ENCODE measurements around the gene PLEKHF1. TPM values are rescaled to one million over a fixed set of nuclear protein-coding genes. Genes with fewer than 3 reads are reported as not detected.

The PLEKHF1 gene
- total and polyA plus RNA-seq, 2 of the 8 experiments (the other 6 are each of a cell fraction or from before 2014, with no cell fraction given) = 11.1 to 18.4 TPM

DNA sequence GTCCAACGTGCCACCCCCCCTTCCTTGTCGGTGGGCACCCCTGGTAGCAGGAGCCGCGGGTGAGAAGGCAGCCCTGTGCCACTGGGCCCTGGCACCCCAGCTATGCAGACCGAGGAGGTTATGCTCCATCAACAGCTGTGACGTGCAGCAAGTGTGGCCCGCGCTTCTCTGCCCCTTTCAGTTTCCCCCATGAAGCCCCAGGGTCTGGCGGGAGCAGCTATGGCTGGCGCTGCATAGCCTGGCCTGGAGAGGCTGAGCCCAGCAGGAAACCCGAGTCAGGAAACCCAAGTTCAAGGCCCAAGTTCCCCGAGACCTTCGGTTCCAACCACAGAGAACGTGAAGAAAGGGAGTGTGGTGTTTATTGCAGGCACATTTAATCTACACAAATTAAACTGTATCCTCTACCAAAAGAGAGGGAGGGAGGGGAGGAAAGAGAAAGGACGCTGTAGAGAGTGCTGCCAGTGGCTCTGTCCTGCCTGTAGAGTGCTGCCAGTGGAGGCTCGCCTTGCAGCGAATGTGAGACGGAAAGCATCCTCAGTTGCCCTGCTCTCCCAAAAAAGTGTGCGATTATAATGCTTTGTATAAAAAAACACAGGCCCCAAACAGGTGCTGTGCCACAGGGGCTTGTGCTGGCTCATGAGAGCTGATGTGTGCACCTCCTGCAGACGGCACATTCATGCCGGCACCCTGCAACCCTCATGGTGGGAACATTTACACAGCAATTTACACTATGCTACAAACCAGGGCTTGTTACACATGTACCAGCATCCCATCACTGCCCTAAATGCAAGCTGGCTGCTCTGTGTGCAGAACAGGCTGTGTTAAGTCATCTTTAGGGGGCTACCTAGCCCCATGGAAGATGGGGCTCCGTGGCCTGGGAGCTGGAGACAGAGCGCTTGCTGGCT, 42.8 kb upstream of the PLEKHF1 start:
- Histone ChIP-seq H3K9ac (replicated peaks in 1 of 4; ENCODE audit: extremely low read depth in 1 of 4, low read depth in 3 of 4, low read length in 3 of 4) (no peak overlapping the region), H3K23me2 (ENCODE audit: low read depth, low read length) (no peaks in the 10 kb centered on the region), H3K56ac (replicated peaks; ENCODE audit: insufficient read length, low read depth, low read length) (no peak overlapping the region), H3K23ac (ENCODE audit: insufficient read length) (no peak overlapping the region), H2BK5ac (ENCODE audit: low read depth, low read length) (no peak overlapping the region), H3K4me2 (ENCODE audit: insufficient read depth in 1 of 2, low read depth in 2 of 2, low read length in 2 of 2) (no peak overlapping the region), H2BK12ac (ENCODE audit: low read depth, low read length) (no peak overlapping the region; the same call in 1 of the 2 replicates), H4K91ac (replicated peaks; ENCODE audit: insufficient read length, low read length) (no peak overlapping the region), H4K5ac (ENCODE audit: insufficient read length, low read depth, low read length) (no peak overlapping the region), H3K36me3 (ENCODE audit: control insufficient read depth in 2 of 4, insufficient read depth in 4 of 4, low read length in 3 of 4) (no peaks in the 10 kb centered on the region), H3K79me1 (ENCODE audit: low read depth, low read length) (no peaks in the 10 kb centered on the region), H3K27me3 (replicated peaks in 1 of 4; ENCODE audit: control insufficient read depth in 3 of 4, extremely low read depth in 1 of 4, insufficient read depth in 3 of 4, low read length in 3 of 4) (peaks cover 0 to 2% (median 0%) of the 10 kb centered on the region in 4 experiments; a peak in 2 of 7 replicates), H2AFZ (ENCODE audit: low read length) (0 out of 2 replicates have a peak overlapping the region, but pooled peaks have one; percentile 14), H3K9me3 (ENCODE audit: insufficient read depth in 2 of 2, low read depth in 1 of 2, low read length in 1 of 2) (no peaks in the 10 kb centered on the region), H3K79me2 (ENCODE audit: control insufficient read depth in 1 of 2, insufficient read depth in 2 of 2, low read length in 2 of 2) (no peaks in the 10 kb centered on the region), H4K8ac (ENCODE audit: extremely low read depth, insufficient read depth, low read length) (peak overlapping the region; percentile 63), H2AK5ac (ENCODE audit: low read depth, low read length) (no peak overlapping the region), H4K20me1 (replicated peaks in 1 of 2; ENCODE audit: control insufficient read depth in 1 of 2, insufficient read depth in 2 of 2, low read length in 2 of 2) (no peaks in the 10 kb centered on the region), H2BK15ac (ENCODE audit: low read length) (peak overlapping the region; percentile 99), H2BK20ac (ENCODE audit: low read length) (peak overlapping the region; percentile 90; the same call in 1 of the 2 replicates), H3K27ac (ENCODE audit: low read depth, low read length) (no peak overlapping the region), H2BK120ac (replicated peaks; ENCODE audit: low read depth, low read length) (no peak overlapping the region), H3K14ac (ENCODE audit: insufficient read length) (no peak overlapping the region), H3K4ac (replicated peaks; ENCODE audit: insufficient read length, low read depth, low read length) (no peak overlapping the region), H3K18ac (ENCODE audit: extremely low read depth, low read length) (no peak overlapping the region), H3K4me1 (replicated peaks in 1 of 4; ENCODE audit: control insufficient read depth in 3 of 4, insufficient read depth in 4 of 4, low read length in 3 of 4) (peaks cover 2 to 8% (median 5%) of the 10 kb centered on the region in 4 experiments; a peak in 6 of 7 replicates), H3K4me3 (ENCODE audit: extremely low read depth in 1 of 4, insufficient read depth in 2 of 4, low read depth in 3 of 4, low read length in 4 of 4) (no peak overlapping the region)
- POLR2A ChIA-PET (ENCODE audit: partially characterized antibody) = interaction anchor here (0.9 to 2.2 kb wide), 3 partner anchors 16 to 43 kb away, joined by 3 to 11 read pairs (median 4); partner anchors contain the start of genes PLEKHF1 and POP4
- TF ChIP-seq KDM5A (IDR thresholded peaks at IDR 0.05; ENCODE audit: low read length) = no peak
- no peak for TF ChIP-seq BACH1 (IDR thresholded peaks at IDR 0.05; ENCODE audit: low read length)
- 85% methylated on average over 20 of the region's 23 CpGs; no CpG with 5 or more reads in 1 of the 2 experiments for WGBS, 2 experiments (ENCODE audit: extremely low coverage in 1 of 2, insufficient coverage in 1 of 2, insufficient read length in 1 of 2, insufficient replicate concordance in 2 of 2, low coverage in 1 of 2, low lambda C conversion rate in 2 of 2, missing lambda C conversion rate in 1 of 2)
- FAIRE-seq = peak; percentile 28
- DNase-seq (ENCODE audit: low read depth in 1 of 2, low spot score in 2 of 2) = no peak
- CTCF ChIA-PET (ENCODE audit: partially characterized antibody) = interaction anchor here (0.8 to 12.2 kb wide), 7 partner anchors 12 to 94 kb away, joined by 3 to 109 read pairs (median 4); partner anchors contain the start of genes PLEKHF1 and POP4

All from H1 (cell line).